GM18526 (cell line): ENCODE measurements around the gene GOSR1.

Experiments used
- POLR2A ChIP-seq: IDR thresholded peaks from 3 replicates; pipeline ENCODE4 v1.6.1; 2011; ENCODE audit not compliant: insufficient read length; ENCODE audit errors: extremely low read depth

The GOSR1 gene

GRCh38 chr17:30534298-30534697 lies 57.1 kb downstream of the GOSR1 start:
- TF ChIP-seq POLR2A, result no peak

- no peak for TF ChIP-seq POLR2A
Measured at GRCh38 chr17:30534938-30535921, 58.0 kb downstream of the GOSR1 start.

GRCh38 chr17:30541802-30542201 lies 64.6 kb downstream of the GOSR1 start:
- TF ChIP-seq POLR2A, result no peak

- TF ChIP-seq POLR2A, result no peak
Measured at GRCh38 chr17:30543456-30543855, 66.2 kb downstream of the GOSR1 start.

- no peak for TF ChIP-seq POLR2A
Measured at GRCh38 chr17:30545024-30545423, 67.8 kb downstream of the GOSR1 start.

GRCh38 chr17:30547778-30548573 lies 70.8 kb downstream of the GOSR1 start:
- no peak for TF ChIP-seq POLR2A

- TF ChIP-seq POLR2A, result no peak
Measured at GRCh38 chr17:30549864-30550511, 72.8 kb downstream of the GOSR1 start.

- no peak for TF ChIP-seq POLR2A
Measured at GRCh38 chr17:30550512-30551273, 73.5 kb downstream of the GOSR1 start.

GRCh38 chr17:30551996-30552339 lies 74.8 kb downstream of the GOSR1 start:
- no peak for TF ChIP-seq POLR2A

- no peak for TF ChIP-seq POLR2A
Measured at GRCh38 chr17:30552994-30553566, 75.9 kb downstream of the GOSR1 start.

- no peak for TF ChIP-seq POLR2A
Measured at GRCh38 chr17:30554839-30555751, 77.9 kb downstream of the GOSR1 start.

GRCh38 chr17:30555942-30556341 lies 78.7 kb downstream of the GOSR1 start:
- TF ChIP-seq POLR2A, result no peak
